Measurements from ENCODE around the gene EPB41.
"Not testable (repeated sequence)": the region's sequence is repeated elsewhere in the genome, so short reads cannot be mapped to it uniquely, and the experiment has no call there.

EPB41 gene

DNA sequence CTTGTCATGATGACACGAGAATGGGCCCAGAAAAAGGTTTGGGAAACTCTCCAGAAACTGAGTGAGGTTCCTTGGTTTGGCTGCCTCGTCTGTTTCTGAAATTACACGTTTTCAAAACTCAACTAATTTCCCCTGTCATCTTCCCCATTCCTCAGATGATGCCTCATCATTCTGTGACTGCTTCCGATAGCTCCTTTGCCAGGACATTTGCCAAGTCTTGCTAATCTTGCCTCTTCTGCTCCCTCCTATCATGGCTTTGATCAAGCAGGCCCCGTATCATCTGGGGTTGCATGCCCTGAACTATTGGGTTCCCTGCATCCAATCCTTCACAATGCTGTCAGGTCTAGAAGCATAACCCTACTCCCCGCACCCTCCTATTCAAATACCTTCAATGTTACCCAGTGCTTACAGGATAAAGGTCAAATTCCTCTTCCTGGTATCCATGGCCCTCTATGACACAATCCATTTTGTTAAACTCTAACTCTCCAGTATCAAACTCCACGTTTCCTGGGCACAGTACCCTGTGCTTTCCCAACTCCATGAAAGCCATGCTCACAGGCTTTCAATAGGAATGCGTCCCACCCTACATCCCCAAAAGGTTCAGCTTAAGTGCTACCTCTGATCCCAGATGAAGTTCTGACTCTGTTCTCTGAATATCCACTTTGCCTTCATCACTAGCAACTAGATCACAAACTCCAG is 231.5 kb downstream of the EPB41 start:
- DNase-seq = no peak

GRCh38 chr1:29148656-29149491 is 234.5 kb downstream of the EPB41 start:
- no peak for DNase-seq

GRCh38 chr1:29150346-29150745 is 236.0 kb downstream of the EPB41 start:
- DNase-seq = not testable (repeated sequence)

DNA sequence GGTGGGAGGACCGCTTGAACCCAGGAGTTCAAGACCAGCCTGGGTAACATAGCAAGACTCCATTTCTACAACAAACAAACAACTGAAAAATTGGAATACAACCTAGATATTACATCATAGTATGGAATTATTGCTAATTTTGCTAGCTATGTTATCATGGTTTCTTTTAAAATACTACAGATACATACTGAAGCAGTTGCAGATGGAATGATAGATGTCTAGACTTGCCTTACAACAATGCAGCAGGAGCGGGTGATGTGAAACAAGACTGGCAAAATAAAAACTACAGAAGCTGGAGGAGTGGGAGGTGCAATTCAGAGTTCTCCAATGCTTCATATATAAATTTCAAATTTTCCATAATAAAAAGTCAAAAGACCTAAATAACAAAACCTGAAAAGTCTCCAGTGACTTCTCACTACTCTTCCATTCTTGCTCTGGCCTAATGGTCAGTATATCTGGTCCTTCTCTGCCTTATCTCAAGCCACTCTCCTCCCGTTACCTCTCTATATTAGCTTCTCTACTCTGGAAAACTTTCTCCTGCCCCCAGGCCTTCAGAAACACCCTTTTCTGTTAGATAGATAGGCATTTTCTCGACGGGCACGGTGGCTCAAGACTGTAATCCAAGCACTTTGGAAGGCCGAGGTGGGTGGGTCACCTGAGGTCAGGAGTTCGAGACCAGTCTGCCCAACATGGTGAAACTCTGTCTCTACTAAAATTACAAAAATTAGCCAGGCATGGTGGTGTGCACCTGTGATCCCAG is 237.9 kb downstream of the EPB41 start:
- no peak for DNase-seq

- no peak for DNase-seq
Measured at GRCh38 chr1:29156543-29157268, 242.3 kb downstream of the EPB41 start.

DNA sequence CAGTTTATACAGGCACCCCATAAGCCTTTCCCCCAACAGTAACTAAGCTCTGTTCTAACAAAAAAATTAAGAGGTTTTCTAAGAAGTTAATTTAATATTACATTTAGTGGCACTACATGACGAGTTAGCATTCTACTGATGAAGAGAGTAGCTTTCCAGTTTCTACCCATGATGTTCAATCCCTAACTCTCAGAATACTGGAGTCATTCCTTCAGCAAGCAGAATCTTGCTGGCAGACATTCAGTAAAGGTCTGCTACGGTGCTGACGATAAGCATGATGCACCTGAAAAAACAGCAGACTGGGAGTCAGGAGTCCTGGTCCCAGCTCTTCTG is 242.9 kb downstream of the EPB41 start:
- DNase-seq = no peak

GRCh38 chr1:29159773-29160172 is 245.4 kb downstream of the EPB41 start:
- no peak for DNase-seq

DNA sequence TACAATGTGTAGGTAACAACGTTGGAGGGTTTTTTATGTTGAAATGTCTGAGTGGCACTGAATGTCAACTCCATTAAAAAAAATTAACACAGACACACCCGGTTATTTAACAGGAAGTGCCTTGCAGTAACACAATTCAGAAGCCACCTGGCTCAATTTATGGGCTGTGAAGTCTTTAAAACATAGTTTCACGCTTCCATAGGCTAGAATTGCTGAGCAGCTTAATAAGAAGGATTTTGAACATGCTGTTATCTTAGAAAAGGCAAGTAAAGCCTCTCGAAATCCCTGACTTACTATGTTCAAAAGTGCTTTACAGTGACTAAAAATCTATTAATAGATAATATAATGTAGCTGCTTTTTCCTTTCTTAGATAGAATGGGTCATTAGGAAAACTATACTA is 247.7 kb downstream of the EPB41 start:
- no peak for DNase-seq

GRCh38 chr1:29162476-29163138 is 248.2 kb downstream of the EPB41 start:
- DNase-seq = no peak

DNA sequence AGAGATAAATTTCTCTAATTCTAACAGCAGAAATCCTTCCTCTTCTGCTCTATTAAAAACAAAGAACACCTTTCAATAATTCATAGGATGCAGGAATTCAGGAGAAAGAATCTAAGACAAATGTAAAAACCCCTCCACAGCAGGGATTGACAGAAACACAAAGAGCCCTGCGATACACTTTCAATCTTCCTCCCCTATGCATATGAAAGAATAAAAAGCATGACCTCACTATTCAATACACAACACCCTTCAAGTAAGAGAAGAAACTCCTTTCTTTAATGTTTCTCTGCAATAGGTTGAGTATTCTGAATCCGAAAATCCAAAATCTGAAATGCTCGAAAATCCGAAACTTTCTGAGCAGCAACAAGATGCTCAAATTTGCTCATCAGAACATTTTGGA is 250.2 kb downstream of the EPB41 start:
- DNase-seq = no peak

GRCh38 chr1:29166291-29166878 is 252.0 kb downstream of the EPB41 start:
- no peak for DNase-seq

- DNase-seq = no peak
Measured at GRCh38 chr1:29167904-29168303, 253.5 kb downstream of the EPB41 start.
